CD4-positive, CD25-positive, alpha-beta regulatory T cell (primary cell): ENCODE measurements around the gene SLAMF1. TPM values are rescaled to one million over a fixed set of nuclear protein-coding genes. Genes with fewer than 3 reads are reported as not detected.

Source experiments
- ATAC-seq, 2 donors: fragments of 150-1000 bp; cut with Tn5 transposase; one replicate each; pipeline ENCODE4 v1.10.0; 2021; ENCODE audit warnings: low read depth in 2 of 2, moderate number of reproducible peaks in 2 of 2, moderate library complexity in 1 of 2
- DNase-seq, 3 donors: peaks; one replicate each; pipeline versions ENCODE4 v3.0.0 to v3.0.0-alpha.2; 2012 to 2022; ENCODE audit warnings: mixed read lengths in 1 of 3
- H3K27ac ChIP-seq: one replicate; pipeline ENCODE4 v1.7.0; 2013; ENCODE audit warnings: mild to moderate bottlenecking, low read length; ENCODE audit not compliant: insufficient read depth, poor library complexity, severe bottlenecking
- H3K27me3 ChIP-seq: one replicate; pipeline ENCODE4 v1.7.0; 2013; ENCODE audit warnings: low read length; ENCODE audit not compliant: control insufficient read depth, insufficient read depth
- H3K36me3 ChIP-seq: one replicate; pipeline ENCODE4 v1.7.0; 2013; ENCODE audit warnings: mild to moderate bottlenecking, low read length, moderate library complexity; ENCODE audit not compliant: control insufficient read depth, insufficient read depth
- H3K4me1 ChIP-seq: 2 replicates; pipeline ENCODE4 v1.7.0; 2013; ENCODE audit warnings: mild to moderate bottlenecking, low read length; ENCODE audit not compliant: insufficient read depth, control insufficient read depth, poor library complexity, severe bottlenecking
- H3K4me3 ChIP-seq: one replicate; pipeline ENCODE4 v1.7.0; 2013; ENCODE audit warnings: low read depth, mild to moderate bottlenecking, low read length, moderate library complexity
- H3K9me3 ChIP-seq, 2 experiments: 1 replicate in 1 of 2; 2 replicates in 1 of 2; pipeline ENCODE4 v1.7.0; 2013; ENCODE audit warnings: low read length in 2 of 2, mild to moderate bottlenecking in 1 of 2, moderate library complexity in 1 of 2; ENCODE audit not compliant: control insufficient read depth in 2 of 2
- H3K27ac Mint-ChIP-seq, 3 donors: one replicate each; pipeline ENCODE4 v1.8.0; 2020 to 2022; ENCODE audit warnings: mild to moderate bottlenecking in 3 of 3, mixed read lengths in 3 of 3, moderate library complexity in 2 of 3
- H3K27me3 Mint-ChIP-seq: one replicate; pipeline ENCODE4 v1.8.0; 2022; ENCODE audit warnings: mild to moderate bottlenecking, mixed read lengths
- H3K36me3 Mint-ChIP-seq: one replicate; pipeline ENCODE4 v1.8.0; 2020; ENCODE audit warnings: mixed read lengths
- H3K4me1 Mint-ChIP-seq, 4 donors: one replicate each; pipeline ENCODE4 v1.8.0; 2020 to 2022; ENCODE audit warnings: mixed read lengths in 4 of 4, mild to moderate bottlenecking in 1 of 4
- H3K4me3 Mint-ChIP-seq, 4 donors: one replicate each; pipeline ENCODE4 v1.8.0; 2020 to 2022; ENCODE audit warnings: mild to moderate bottlenecking in 4 of 4, mixed read lengths in 4 of 4, moderate library complexity in 3 of 4
- H3K9me3 Mint-ChIP-seq, 7 donors: one replicate each; pipeline ENCODE4 v1.8.0; 2020 to 2022; ENCODE audit warnings: mixed read lengths in 7 of 7, mild to moderate bottlenecking in 3 of 7, moderate library complexity in 2 of 7
- polyA plus RNA-seq, 4 donors: library from polyadenylated mRNA; unstranded; fragments of 300-500 nt; fragmentation: Illumina TruSeq; gene quantifications; one replicate each; pipeline ENCODE4 v1.2.3, GENCODE V29; 2021
- total RNA-seq: library from RNA; stranded (reverse); gene quantifications from one replicate; pipeline ENCODE4 v1.2.3, GENCODE V29; 2022

SLAMF1 gene
- total and polyA plus RNA-seq, 5 donors from 2014 or later, result 33.5 to 70.3 (median 44.2) TPM

DNA sequence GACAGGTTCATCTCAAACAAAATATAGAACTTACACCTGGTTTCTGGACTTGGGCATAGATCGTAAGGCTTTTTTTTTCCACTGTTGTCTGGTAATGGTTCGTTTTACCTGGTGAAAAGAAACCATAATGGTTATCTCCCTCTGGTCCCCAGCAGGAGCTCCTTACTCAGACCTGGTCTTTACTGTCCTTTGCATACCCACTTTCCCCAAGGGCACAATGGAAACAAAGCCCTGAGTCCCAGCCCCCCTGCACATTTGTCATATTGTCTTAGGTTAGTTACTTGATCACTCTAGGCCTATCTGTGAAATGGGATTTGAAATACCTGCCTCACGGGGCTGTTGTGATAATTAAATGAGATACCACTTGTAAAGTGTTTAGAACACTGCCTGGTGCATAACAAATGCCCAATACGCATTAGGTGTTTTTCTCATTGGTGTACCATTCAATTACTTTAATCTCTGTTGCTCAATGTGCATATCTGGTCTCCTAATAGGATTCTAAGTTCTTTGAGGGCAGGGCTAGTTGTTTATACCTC is 27.0 kb downstream of the SLAMF1 start:
- Mint-ChIP-seq H3K27ac (peak overlapping the region in 2 of 3 donors; percentile 74 to 94), H3K4me3 (no peak overlapping the region), H3K4me1 (peaks cover 43 to 80% (median 63%) of the 10 kb centered on the region in 4 donors), H3K27me3 (no peaks in the 10 kb centered on the region), H3K9me3 (peaks cover 0 to 6% (median 0%) of the 10 kb centered on the region in 7 donors), H3K36me3 (peaks cover 66% of the 10 kb centered on the region)
- ATAC-seq, result no peak
- DNase-seq, result no peak
- H3K27me3 ChIP-seq, result no peaks in the 10 kb centered on the region
- H3K4me3 ChIP-seq, result no peak overlapping the region
- H3K4me1 ChIP-seq, result peaks cover 49% of the 10 kb centered on the region
- no peak overlapping the region for H3K27ac ChIP-seq
- peaks cover 62% of the 10 kb centered on the region for H3K36me3 ChIP-seq
- H3K9me3 ChIP-seq, result no peaks in the 10 kb centered on the region

DNA sequence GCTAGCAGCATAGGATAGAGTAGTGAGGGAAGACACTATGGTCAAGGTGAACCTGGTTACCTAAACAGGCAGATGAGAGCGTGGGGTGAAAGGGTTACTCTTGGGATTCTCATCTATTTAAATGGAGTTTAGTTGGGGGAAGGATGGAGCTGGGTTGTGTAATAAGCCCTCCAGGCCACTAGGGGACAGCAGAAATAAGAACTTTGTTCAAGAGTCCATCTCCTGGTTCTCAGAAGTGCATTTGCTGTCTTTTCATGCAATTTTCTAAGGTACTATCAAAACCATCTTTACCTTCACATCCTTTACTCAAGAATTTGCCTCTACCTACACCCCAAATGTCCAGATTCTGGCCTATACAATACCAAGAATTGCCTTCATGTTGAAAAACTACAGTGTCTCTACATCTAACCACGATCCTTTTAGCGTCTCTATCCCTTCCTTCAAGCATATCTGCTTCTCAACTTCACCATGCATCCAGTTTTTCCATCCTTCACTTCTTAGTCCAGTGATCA is 28.0 kb downstream of the SLAMF1 start:
- H3K36me3 ChIP-seq, result peaks cover 71% of the 10 kb centered on the region
- H3K36me3 Mint-ChIP-seq, result peaks cover 60% of the 10 kb centered on the region
- H3K27me3 Mint-ChIP-seq, result no peaks in the 10 kb centered on the region
- no peak overlapping the region for H3K4me3 ChIP-seq
- DNase-seq (peak; percentile 15 to 75 (median 62)), ATAC-seq (peak; percentile 19 to 36)
- H3K9me3 Mint-ChIP-seq, result peaks cover 0 to 6% (median 0%) of the 10 kb centered on the region in 7 donors
- H3K4me1 ChIP-seq, result peaks cover 44% of the 10 kb centered on the region
- H3K27me3 ChIP-seq, result no peaks in the 10 kb centered on the region
- H3K9me3 ChIP-seq, result no peaks in the 10 kb centered on the region
- H3K27ac ChIP-seq, result no peak overlapping the region
- H3K4me1 Mint-ChIP-seq, result peaks cover 33 to 76% (median 60%) of the 10 kb centered on the region in 4 donors
- peak overlapping the region; percentile 45 to 97 (median 69) for H3K27ac Mint-ChIP-seq
- peak overlapping the region in 2 of 4 donors; percentile 2 to 36 for H3K4me3 Mint-ChIP-seq

DNA sequence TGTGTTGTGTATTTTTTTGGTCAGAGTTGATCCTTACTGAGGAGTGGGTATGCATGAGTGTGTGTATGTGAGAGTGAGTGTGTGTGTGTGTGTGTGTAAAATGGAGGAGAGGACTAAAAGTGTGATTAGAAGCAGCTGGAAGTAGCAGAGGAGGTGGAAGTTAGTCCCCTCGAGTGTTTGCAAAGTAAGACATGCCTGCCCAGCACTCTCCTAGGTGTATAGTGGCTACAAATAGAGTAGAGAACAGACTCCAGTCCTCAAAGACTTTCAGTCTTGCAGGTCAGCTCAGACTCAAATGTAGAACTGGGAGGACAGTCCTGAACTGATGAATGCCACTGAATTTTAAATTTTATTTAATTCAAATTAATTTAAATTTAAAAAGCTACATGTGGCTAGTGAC is 28.5 kb downstream of the SLAMF1 start:
- H3K4me1 ChIP-seq, result peaks cover 39% of the 10 kb centered on the region
- Mint-ChIP-seq H3K9me3 (peaks cover 0 to 6% (median 0%) of the 10 kb centered on the region in 7 donors), H3K4me3 (peak overlapping the region in 1 of 4 donors; percentile 36), H3K36me3 (peaks cover 61% of the 10 kb centered on the region), H3K27ac (peak overlapping the region; percentile 51 to 94 (median 89)), H3K4me1 (peaks cover 28 to 76% (median 58%) of the 10 kb centered on the region in 4 donors), H3K27me3 (no peaks in the 10 kb centered on the region)
- H3K36me3 ChIP-seq, result peaks cover 76% of the 10 kb centered on the region
- H3K9me3 ChIP-seq, result no peaks in the 10 kb centered on the region
- H3K27ac ChIP-seq, result no peak overlapping the region
- ATAC-seq, result no peak
- no peak for DNase-seq
- H3K4me3 ChIP-seq, result no peak overlapping the region
- no peaks in the 10 kb centered on the region for H3K27me3 ChIP-seq

DNA sequence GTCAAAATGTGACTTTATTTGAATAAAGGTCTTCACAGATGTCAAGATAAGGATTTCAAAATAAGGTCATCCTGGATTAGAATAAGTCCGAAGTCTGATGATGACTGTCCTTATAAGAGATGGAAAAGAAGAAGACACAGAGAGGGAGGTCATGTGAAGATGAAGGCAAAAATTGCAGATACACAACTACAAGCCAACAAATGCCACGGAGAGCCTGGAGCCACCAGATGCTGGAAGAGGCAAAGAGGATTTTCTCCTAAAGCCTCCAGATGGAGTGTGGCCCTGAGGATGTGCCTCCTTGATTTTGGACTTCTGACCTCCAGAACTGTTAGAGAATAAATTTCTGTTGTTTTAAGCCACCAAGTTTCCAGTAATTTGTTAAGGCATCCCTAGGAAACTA is 31.2 kb downstream of the SLAMF1 start:
- DNase-seq, result no peak
- H3K4me1 Mint-ChIP-seq, result peaks cover 19 to 53% (median 39%) of the 10 kb centered on the region in 4 donors
- peak overlapping the region in 1 of 4 donors; percentile 50 for H3K4me3 Mint-ChIP-seq
- Histone ChIP-seq H3K9me3 (no peaks in the 10 kb centered on the region), H3K4me1 (peaks cover 19% of the 10 kb centered on the region), H3K4me3 (no peak overlapping the region), H3K27ac (no peak overlapping the region), H3K36me3 (peaks cover 88% of the 10 kb centered on the region), H3K27me3 (no peaks in the 10 kb centered on the region)
- no peaks in the 10 kb centered on the region for H3K27me3 Mint-ChIP-seq
- no peak for ATAC-seq
- H3K27ac Mint-ChIP-seq, result peak overlapping the region in 2 of 3 donors; percentile 46 to 79
- H3K9me3 Mint-ChIP-seq, result peaks cover 0 to 6% (median 0%) of the 10 kb centered on the region in 7 donors
- H3K36me3 Mint-ChIP-seq, result peaks cover 60% of the 10 kb centered on the region

DNA sequence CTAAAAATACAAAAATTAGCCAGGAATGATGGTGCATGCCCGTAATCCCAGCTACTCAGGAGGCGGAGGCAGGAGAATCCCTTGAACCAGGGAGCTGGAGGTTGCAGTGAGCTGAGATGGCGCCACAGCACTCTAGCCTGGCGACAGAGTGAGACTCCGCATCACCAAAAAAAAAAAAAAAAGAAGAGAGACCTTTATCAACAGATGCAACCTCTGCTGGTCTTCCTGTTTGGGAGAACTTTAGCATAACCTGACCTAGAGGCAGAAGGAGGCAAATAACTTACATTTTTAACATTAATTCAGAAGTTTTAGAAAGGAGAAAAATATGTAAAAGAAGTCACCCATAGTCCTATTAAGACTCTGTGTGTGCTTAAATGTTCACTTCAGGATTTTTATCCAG is 32.4 kb downstream of the SLAMF1 start:
- Mint-ChIP-seq H3K9me3 (peaks cover 0 to 6% (median 0%) of the 10 kb centered on the region in 7 donors), H3K4me3 (no peak overlapping the region), H3K4me1 (peaks cover 19 to 47% (median 38%) of the 10 kb centered on the region in 4 donors), H3K27ac (no peak overlapping the region), H3K36me3 (peaks cover 57% of the 10 kb centered on the region), H3K27me3 (no peaks in the 10 kb centered on the region)
- DNase-seq, result no peak
- peaks cover 19% of the 10 kb centered on the region for H3K4me1 ChIP-seq
- no peaks in the 10 kb centered on the region for H3K9me3 ChIP-seq
- H3K27ac ChIP-seq, result no peak overlapping the region
- no peaks in the 10 kb centered on the region for H3K27me3 ChIP-seq
- peaks cover 92% of the 10 kb centered on the region for H3K36me3 ChIP-seq
- peak in 1 of 2 donors; percentile 50 for ATAC-seq
- no peak overlapping the region for H3K4me3 ChIP-seq

DNA sequence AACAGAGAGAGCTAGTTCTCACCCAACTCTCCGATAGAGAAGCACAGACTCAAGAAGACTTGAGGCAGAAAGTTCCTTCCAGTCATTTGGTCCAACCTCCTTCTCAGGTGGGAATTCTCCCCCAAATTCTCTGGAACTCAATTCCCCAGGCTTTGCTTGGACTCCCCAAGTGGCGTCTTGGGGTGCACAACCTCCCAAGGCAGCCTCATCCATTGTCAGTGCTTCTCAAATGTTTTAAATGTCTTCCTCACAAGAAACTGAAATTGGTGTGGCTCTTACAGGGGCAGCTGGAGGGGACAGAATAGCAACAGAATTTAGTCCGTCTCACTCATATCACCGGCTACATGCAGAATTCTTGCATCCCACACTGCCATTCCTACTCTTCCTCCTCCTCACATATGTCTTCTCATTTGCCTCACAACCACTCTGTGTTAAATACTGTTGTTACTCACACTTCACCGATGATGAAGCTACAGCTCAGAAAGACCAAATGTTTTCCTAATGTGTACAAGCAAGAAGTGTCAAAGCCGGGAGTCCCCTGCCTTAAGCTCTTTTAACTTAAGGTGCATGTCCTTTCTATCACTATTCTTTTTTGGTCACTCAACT is 34.1 kb downstream of the SLAMF1 start:
- Mint-ChIP-seq H3K4me3 (no peak overlapping the region), H3K27ac (peak overlapping the region in 1 of 3 donors; percentile 88), H3K9me3 (no peaks in the 10 kb centered on the region), H3K36me3 (peaks cover 46% of the 10 kb centered on the region), H3K4me1 (peaks cover 7 to 34% (median 28%) of the 10 kb centered on the region in 4 donors), H3K27me3 (no peaks in the 10 kb centered on the region)
- no peaks in the 10 kb centered on the region for H3K27me3 ChIP-seq
- no peak overlapping the region for H3K27ac ChIP-seq
- peaks cover 95% of the 10 kb centered on the region for H3K36me3 ChIP-seq
- no peak overlapping the region for H3K4me3 ChIP-seq
- H3K9me3 ChIP-seq, result no peaks in the 10 kb centered on the region
- DNase-seq (no peak), ATAC-seq (no peak)
- peaks cover 8% of the 10 kb centered on the region for H3K4me1 ChIP-seq

- H3K4me3 ChIP-seq, result no peak overlapping the region
- no peaks in the 10 kb centered on the region for H3K27me3 ChIP-seq
- Mint-ChIP-seq H3K27ac (peak overlapping the region in 2 of 3 donors; percentile 40 to 85), H3K9me3 (no peaks in the 10 kb centered on the region), H3K4me1 (peaks cover 8 to 40% (median 33%) of the 10 kb centered on the region in 4 donors), H3K36me3 (peaks cover 40% of the 10 kb centered on the region), H3K4me3 (no peak overlapping the region), H3K27me3 (no peaks in the 10 kb centered on the region)
- H3K27ac ChIP-seq, result peak overlapping the region; percentile 26
- DNase-seq, result no peak
- ATAC-seq, result no peak
- peaks cover 82% of the 10 kb centered on the region for H3K36me3 ChIP-seq
- peaks cover 15% of the 10 kb centered on the region for H3K4me1 ChIP-seq
- H3K9me3 ChIP-seq, result no peaks in the 10 kb centered on the region
Measured at GRCh38 chr1:160610569-160611242, 36.1 kb downstream of the SLAMF1 start.
